Breast epithelium (tissue), 4 donors: Measurements from ENCODE around the gene EPHB3. TPM values are rescaled to one million over a fixed set of nuclear protein-coding genes. Genes with fewer than 3 reads are reported as not detected.
"Not testable (repeated sequence)": the region's sequence is repeated elsewhere in the genome, so short reads cannot be mapped to it uniquely, and the experiment has no call there.

ENCODE experiments used
- DNase-seq, 2 donors: peaks; one replicate each; pipeline ENCODE4 v3.0.0-alpha.2; 2019; ENCODE audit warnings: low spot score in 2 of 2
- H3K27ac ChIP-seq, 2 donors: fragments of 200-600 bp; sonication (generic) in 1 of 2; one replicate each; pipeline ENCODE4 v1.5.1; 2016 to 2019; ENCODE audit warnings: mild to moderate bottlenecking in 1 of 2
- H3K27me3 ChIP-seq, 2 donors: fragments of 200-600 bp; sonication (generic) in 1 of 2; one replicate each; pipeline versions ENCODE4 v1.5.1 to v1.6.0; 2017 to 2019; ENCODE audit warnings: control low read depth in 1 of 2, mild to moderate bottlenecking in 1 of 2
- H3K36me3 ChIP-seq: fragments of 200-600 bp; one replicate; pipeline ENCODE4 v1.5.1; 2019
- H3K4me1 ChIP-seq, 2 donors: fragments of 200-600 bp; sonication (generic); one replicate each; pipeline ENCODE4 v1.5.1; 2016 to 2019; ENCODE audit warnings: control low read depth in 1 of 2
- H3K4me3 ChIP-seq, 3 donors: fragments of 200-600 bp; sonication (generic); 1 replicate in 2 of 3; 2 replicates in 1 of 3; pipeline ENCODE4 v1.5.1; 2016 to 2019; ENCODE audit warnings: mild to moderate bottlenecking in 3 of 3, moderate library complexity in 2 of 3
- H3K9me3 ChIP-seq, 2 donors: fragments of 200-600 bp; sonication (generic) in 1 of 2; one replicate each; pipeline ENCODE4 v1.5.1; 2016 to 2019; ENCODE audit warnings: control low read depth in 1 of 2
- POLR2A ChIP-seq: fragments of 450-650 bp; IDR thresholded peaks from one replicate; pipeline ENCODE4 v1.6.1; 2016; ENCODE audit warnings: antibody characterized with exemption, mild to moderate bottlenecking, moderate library complexity
- POLR2AphosphoS5 ChIP-seq, 3 donors: sonication (generic); formaldehyde crosslinking; IDR thresholded peaks; one replicate each; pipeline ENCODE4 v1.6.1; 2017; ENCODE audit warnings: antibody characterized with exemption in 3 of 3
- intact Hi-C: fragments of 100-400 bp; cut with DNase I; formaldehyde crosslinking; loops from one replicate; pipeline ENCODE4 v1.15.1; 2023; ENCODE audit warnings: low total_unique reads
- total RNA-seq, 3 donors: library from RNA; depleted of rRNA; stranded (reverse); fragments of >200 nt; gene quantifications; one replicate each; pipeline ENCODE4 v1.1.0, GENCODE V29; 2016
- TF ChIP-seq, protein P1 (sequence below), 3 donors: fragments of 450-650 bp; IDR thresholded peaks; one replicate each; pipeline ENCODE4 v1.5.1; 2016 to 2017; ENCODE audit warnings: antibody characterized with exemption in 3 of 3, mild to moderate bottlenecking in 3 of 3, moderate library complexity in 3 of 3

EPHB3 gene
- total RNA-seq, 3 donors from 2014 or later: 0.32 to 25.3 (median 7.9) TPM

DNA sequence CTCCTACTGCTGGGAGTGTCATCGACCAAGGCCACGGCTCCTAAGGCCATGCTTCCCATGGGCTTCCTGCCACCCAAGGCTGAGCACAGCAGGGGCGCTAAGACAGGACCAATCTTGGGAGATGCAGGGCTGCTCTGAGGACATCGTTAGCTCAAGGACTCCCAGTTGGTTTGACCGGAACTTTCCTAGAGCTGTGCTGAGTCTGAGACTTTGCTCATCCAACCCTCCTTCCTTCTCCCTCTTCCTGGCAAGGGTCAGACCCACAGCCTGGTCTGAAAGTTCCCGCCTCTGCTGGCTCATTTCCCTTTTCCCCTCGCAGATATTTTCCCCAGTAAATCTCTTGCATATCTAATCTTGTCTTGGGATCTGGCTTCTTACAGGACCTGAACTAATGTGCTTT is 57.2 kb downstream of the EPHB3 start:
- no peak overlapping the region for H3K4me3 ChIP-seq
- TF ChIP-seq POLR2A (no peak), POLR2AphosphoS5 (IDR thresholded peaks at IDR 0.05) (no peak)
- TF ChIP-seq, protein P1, sequence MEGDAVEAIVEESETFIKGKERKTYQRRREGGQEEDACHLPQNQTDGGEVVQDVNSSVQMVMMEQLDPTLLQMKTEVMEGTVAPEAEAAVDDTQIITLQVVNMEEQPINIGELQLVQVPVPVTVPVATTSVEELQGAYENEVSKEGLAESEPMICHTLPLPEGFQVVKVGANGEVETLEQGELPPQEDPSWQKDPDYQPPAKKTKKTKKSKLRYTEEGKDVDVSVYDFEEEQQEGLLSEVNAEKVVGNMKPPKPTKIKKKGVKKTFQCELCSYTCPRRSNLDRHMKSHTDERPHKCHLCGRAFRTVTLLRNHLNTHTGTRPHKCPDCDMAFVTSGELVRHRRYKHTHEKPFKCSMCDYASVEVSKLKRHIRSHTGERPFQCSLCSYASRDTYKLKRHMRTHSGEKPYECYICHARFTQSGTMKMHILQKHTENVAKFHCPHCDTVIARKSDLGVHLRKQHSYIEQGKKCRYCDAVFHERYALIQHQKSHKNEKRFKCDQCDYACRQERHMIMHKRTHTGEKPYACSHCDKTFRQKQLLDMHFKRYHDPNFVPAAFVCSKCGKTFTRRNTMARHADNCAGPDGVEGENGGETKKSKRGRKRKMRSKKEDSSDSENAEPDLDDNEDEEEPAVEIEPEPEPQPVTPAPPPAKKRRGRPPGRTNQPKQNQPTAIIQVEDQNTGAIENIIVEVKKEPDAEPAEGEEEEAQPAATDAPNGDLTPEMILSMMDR (IDR thresholded peaks at IDR 0.05): no peak
- no peaks in the 10 kb centered on the region for H3K9me3 ChIP-seq
- no peak for DNase-seq
- H3K4me1 ChIP-seq: no peaks in the 10 kb centered on the region
- H3K27ac ChIP-seq: no peak overlapping the region
- H3K27me3 ChIP-seq: no peaks in the 10 kb centered on the region
- intact Hi-C loops: no loop called here
- no peaks in the 10 kb centered on the region for H3K36me3 ChIP-seq

GRCh38 chr3:184619369-184619768 is 57.8 kb downstream of the EPHB3 start:
- Histone ChIP-seq H3K4me3 (no peak overlapping the region), H3K9me3 (no peaks in the 10 kb centered on the region), H3K36me3 (no peaks in the 10 kb centered on the region), H3K27me3 (no peaks in the 10 kb centered on the region), H3K27ac (no peak overlapping the region), H3K4me1 (no peaks in the 10 kb centered on the region)
- no peak for DNase-seq
- intact Hi-C loops: no loop called here
- TF ChIP-seq POLR2A (no peak), POLR2AphosphoS5 (IDR thresholded peaks at IDR 0.05) (no peak)

GRCh38 chr3:184619787-184620430 is 58.3 kb downstream of the EPHB3 start:
- no peak overlapping the region for H3K27ac ChIP-seq

GRCh38 chr3:184620475-184621119 is 59.0 kb downstream of the EPHB3 start:
- Histone ChIP-seq H3K27ac (no peak overlapping the region), H3K4me3 (no peak overlapping the region), H3K36me3 (no peaks in the 10 kb centered on the region), H3K4me1 (no peaks in the 10 kb centered on the region), H3K9me3 (no peaks in the 10 kb centered on the region), H3K27me3 (no peaks in the 10 kb centered on the region)
- no peak for DNase-seq
- intact Hi-C loops: no loop called here
- no peak for TF ChIP-seq POLR2A
- TF ChIP-seq, protein P1 (IDR thresholded peaks at IDR 0.05): no peak
- TF ChIP-seq POLR2AphosphoS5 (IDR thresholded peaks at IDR 0.05): no peak

More at GRCh38 chr3:184619787-184620430, 58.3 kb downstream of the EPHB3 start:
- intact Hi-C loops: no loop called here
- Histone ChIP-seq H3K9me3 (no peaks in the 10 kb centered on the region), H3K36me3 (no peaks in the 10 kb centered on the region), H3K4me3 (no peak overlapping the region), H3K27me3 (no peaks in the 10 kb centered on the region), H3K4me1 (no peaks in the 10 kb centered on the region)
- no peak for DNase-seq
- TF ChIP-seq POLR2AphosphoS5 (IDR thresholded peaks at IDR 0.05) (no peak), POLR2A (no peak)
- TF ChIP-seq, protein P1 (IDR thresholded peaks at IDR 0.05): no peak

GRCh38 chr3:184622156-184622555 is 60.6 kb downstream of the EPHB3 start:
- intact Hi-C loops, H3K4me3 ChIP-seq, H3K4me1 ChIP-seq, H3K27ac ChIP-seq, DNase-seq, H3K27me3 ChIP-seq, H3K36me3 ChIP-seq, H3K9me3 ChIP-seq: not testable (repeated sequence)

- no peak overlapping the region for H3K4me3 ChIP-seq
- TF ChIP-seq POLR2AphosphoS5 (IDR thresholded peaks at IDR 0.05) (no peak), POLR2A (no peak)
- TF ChIP-seq, protein P1 (IDR thresholded peaks at IDR 0.05): no peak
- DNase-seq: no peak
- intact Hi-C loops: no loop called here
- no peaks in the 10 kb centered on the region for H3K9me3 ChIP-seq
- no peaks in the 10 kb centered on the region for H3K36me3 ChIP-seq
- no peak overlapping the region for H3K27ac ChIP-seq
- no peaks in the 10 kb centered on the region for H3K4me1 ChIP-seq
- no peaks in the 10 kb centered on the region for H3K27me3 ChIP-seq
Measured at GRCh38 chr3:184626923-184627322, 65.3 kb downstream of the EPHB3 start.
